GM12878 (cell line): Measurements from ENCODE around the gene TMEM239. TPM values are rescaled to one million over a fixed set of nuclear protein-coding genes. Genes with fewer than 3 reads are reported as not detected.

Source experiments
- BCL3 ChIP-seq: IDR thresholded peaks from 2 replicates; pipeline ENCODE4 v1.6.1; 2011; ENCODE audit warnings: borderline replicate concordance, low read depth, mild to moderate bottlenecking, moderate library complexity, low read length; ENCODE audit not compliant: insufficient read depth, poor library complexity, severe bottlenecking
- CUX1 ChIP-seq: IDR thresholded peaks from 2 replicates; pipeline ENCODE4 v1.6.1; 2012; ENCODE audit warnings: improper control_type of control experiment, low read depth, low read length; ENCODE audit not compliant: insufficient replicate concordance
- RBBP5 ChIP-seq: fragments of 200-600 bp; sonication (generic); conservative IDR thresholded peaks from 2 replicates; pipeline ENCODE4 v1.6.1; 2016
- SMC3 ChIP-seq: IDR thresholded peaks from 2 replicates; pipeline ENCODE4 v1.6.1; 2011; ENCODE audit warnings: low read length, improper control_type of control experiment, borderline replicate concordance
- ZNF687 ChIP-seq: fragments of 450-650 bp; IDR thresholded peaks from 2 replicates; pipeline ENCODE4 v1.6.1; 2017; ENCODE audit warnings: mild to moderate bottlenecking, moderate library complexity
- polyA plus RNA-seq, 11 experiments: library from polyadenylated mRNA; depleted of rRNA in 4 of 11; unstranded in 6 of 11; stranded (reverse) in 5 of 11; fragments of >200 nt; fragmentation: Nextera tagmentation in 4 of 11; fragmentation: Illumina TruSeq in 1 of 11; extraction: Ambion mirVana in 4 of 11; extraction: Trizol in 1 of 11; gene quantifications; 1 replicate in 1 of 11; 2 replicates in 10 of 11; pipeline versions ENCODE4 v1.2.1 to v1.2.3, GENCODE V29; 2011 to 2016; ENCODE audit warnings: inconsistent platforms in 2 of 11, missing spikeins in 2 of 11, low read depth in 1 of 11
- total RNA-seq, 4 experiments: library from RNA; depleted of rRNA in 3 of 4; stranded (reverse); fragments of >200 nt in 3 of 4; fragmentation: Illumina TruSeq in 1 of 4; extraction: Trizol in 1 of 4; gene quantifications; 2 replicates each; pipeline versions ENCODE4 v1.2.1 to v1.2.3, GENCODE V29; 2013 to 2021

TMEM239 gene
- total and polyA plus RNA-seq, 10 of the 15 experiments (the other 5 are each of a cell fraction or from before 2014, with no cell fraction given): not detected

DNA sequence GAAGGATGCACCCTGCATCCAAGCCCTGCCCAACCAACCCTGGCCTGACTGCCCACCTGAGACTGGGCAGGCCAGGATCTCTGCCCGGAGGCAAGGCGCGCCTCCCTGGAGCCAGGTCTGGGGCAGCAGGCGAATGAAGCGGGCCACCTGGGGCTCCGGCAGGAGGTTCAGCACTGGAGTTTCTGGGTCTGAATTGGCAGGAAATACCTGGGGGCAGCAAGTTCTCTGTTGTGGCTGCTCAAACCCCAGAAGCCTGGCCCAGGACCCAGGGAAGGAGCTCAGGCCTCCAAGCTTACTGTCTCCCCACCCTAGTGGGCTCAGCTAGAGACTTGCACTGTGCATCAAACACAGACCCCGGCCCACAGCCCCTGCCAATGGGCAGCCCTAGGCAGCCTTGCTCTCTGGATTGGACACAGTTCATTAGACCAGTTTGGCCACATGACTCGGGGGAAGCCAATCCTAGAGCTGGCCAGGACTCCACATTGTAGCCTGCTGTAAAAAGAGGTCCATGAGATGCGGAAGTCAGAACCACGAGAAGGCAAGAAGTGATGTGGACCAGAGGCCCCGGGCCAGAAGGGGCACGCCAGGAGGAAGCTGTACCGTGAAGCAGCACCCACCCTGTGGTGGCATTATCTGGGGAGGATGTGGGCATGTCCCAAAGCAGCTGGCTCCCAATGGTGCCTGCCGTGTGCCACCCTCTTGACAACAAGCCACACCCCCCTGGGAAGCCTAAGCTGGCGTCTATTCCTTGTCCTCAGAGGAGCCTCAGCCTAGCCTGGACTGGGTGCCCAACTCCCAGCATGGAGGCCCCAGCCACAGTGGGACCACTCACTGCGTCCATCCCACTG, 18.8 kb upstream of the TMEM239 start (continued):
- no peak for TF ChIP-seq CUX1
- no peak for TF ChIP-seq ZNF687
- TF ChIP-seq RBBP5: no peak
- no peak for TF ChIP-seq BCL3
- TF ChIP-seq SMC3: no peak
- TF ChIP-seq, all 136 proteins: peak for 0
